Astrocyte of the hippocampus (primary cell): ENCODE results near the gene OSBPL6.
"Not testable (repeated sequence)": the region's sequence is repeated elsewhere in the genome, so short reads cannot be mapped to it uniquely, and the experiment has no call there.

Experiments
- DNase-seq: peaks from one replicate; pipeline ENCODE4 v3.0.0; 2011; ENCODE audit warnings: low read depth, low spot score

The OSBPL6 gene

GRCh38 chr2:178193823-178194599, at the start of gene OSBPL6:
TSS of gene OSBPL6 (plus strand) at chr2:178194512. CDS start at chr2:178306185, 111,673 bp downstream.
- peak; percentile 97 for DNase-seq

DNA sequence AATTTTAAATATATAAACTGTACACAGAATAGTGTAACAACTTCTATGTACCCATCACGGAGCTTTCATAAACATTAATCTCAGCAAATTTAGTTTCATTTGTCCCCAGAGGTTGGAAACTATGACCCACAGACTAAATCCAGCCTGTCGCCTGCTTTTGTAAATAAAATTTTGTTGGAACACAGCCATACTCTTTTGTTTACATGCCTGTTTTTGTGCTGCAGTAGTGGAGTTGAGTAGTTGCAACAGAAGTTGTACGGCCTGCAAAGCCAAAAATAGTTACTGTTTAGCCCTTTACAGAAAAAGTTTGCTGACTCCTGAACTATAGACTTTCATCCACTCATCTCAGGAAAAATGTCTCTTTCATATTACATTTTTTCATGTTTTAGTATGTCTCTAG, 42.3 kb upstream of the OSBPL6 start:
- DNase-seq = no peak

DNA sequence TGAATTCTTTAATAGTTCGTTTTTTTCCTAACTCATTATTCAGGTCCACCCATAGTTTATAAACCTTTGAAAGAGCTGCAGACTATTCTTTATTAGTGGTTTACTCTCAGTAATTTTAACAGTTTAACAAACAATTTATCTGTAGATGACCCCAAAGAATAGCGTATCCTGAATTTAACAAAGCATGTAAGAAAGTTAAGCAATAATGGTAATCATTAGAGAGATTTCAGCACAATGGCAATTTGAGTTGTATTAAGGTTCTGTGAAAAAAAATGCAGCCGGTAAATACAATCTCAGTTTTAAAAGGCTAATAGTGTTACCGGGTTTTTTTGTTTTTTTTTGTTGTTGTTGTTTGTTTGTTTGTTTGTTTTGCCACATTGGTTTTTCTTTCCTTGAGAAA, 41.8 kb upstream of the OSBPL6 start:
- DNase-seq = no peak

DNA sequence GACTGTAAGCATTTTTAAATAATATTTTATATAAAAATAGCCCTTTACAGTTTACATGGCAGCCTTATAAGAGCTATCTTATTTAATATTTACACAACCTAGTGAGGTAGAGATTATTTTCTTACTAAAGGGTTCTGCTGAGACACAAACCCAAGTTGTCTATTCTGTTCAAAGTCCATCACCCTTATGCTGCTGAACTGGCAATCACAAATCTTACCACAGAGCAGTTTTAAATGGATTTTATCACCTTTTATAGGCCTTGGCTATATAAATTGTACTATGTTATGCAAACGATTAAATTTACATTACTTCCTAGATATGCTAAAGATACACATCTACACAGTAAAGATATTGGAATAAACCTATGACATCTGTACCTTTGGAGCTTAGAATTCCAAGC, 41.3 kb upstream of the OSBPL6 start:
- no peak for DNase-seq

- not testable (repeated sequence) for DNase-seq
Measured at GRCh38 chr2:178153878-178154277, 40.4 kb upstream of the OSBPL6 start.

- DNase-seq = no peak
Measured at GRCh38 chr2:178155524-178155923, 38.8 kb upstream of the OSBPL6 start.

- DNase-seq = no peak
Measured at GRCh38 chr2:178157574-178157973, 36.7 kb upstream of the OSBPL6 start.

GRCh38 chr2:178159966-178160365, 34.3 kb upstream of the OSBPL6 start:
- no peak for DNase-seq

DNA sequence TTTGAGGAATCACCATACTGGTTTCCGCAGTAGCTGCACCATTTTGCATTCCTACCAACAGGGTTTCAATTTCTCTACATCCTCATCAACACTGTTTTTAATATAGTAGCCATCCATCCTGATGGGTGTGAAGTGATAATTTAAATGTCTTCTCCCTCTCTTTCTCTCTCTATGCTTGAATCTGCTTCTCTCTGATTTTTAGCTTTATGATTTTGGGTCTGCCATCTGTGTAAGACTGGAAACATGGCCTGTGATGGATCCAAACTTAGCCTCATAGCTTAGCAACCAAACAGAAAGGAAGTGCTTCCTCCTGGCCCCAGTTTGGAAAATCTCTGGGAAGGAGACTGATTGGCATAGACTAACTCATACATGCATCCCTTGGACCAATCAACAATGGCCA, 33.7 kb upstream of the OSBPL6 start:
- DNase-seq = no peak

- DNase-seq = no peak
Measured at GRCh38 chr2:178163395-178163794, 30.9 kb upstream of the OSBPL6 start.

GRCh38 chr2:178163911-178164310, 30.4 kb upstream of the OSBPL6 start:
- DNase-seq = no peak

GRCh38 chr2:178173657-178174056, 20.7 kb upstream of the OSBPL6 start:
- DNase-seq = no peak

DNA sequence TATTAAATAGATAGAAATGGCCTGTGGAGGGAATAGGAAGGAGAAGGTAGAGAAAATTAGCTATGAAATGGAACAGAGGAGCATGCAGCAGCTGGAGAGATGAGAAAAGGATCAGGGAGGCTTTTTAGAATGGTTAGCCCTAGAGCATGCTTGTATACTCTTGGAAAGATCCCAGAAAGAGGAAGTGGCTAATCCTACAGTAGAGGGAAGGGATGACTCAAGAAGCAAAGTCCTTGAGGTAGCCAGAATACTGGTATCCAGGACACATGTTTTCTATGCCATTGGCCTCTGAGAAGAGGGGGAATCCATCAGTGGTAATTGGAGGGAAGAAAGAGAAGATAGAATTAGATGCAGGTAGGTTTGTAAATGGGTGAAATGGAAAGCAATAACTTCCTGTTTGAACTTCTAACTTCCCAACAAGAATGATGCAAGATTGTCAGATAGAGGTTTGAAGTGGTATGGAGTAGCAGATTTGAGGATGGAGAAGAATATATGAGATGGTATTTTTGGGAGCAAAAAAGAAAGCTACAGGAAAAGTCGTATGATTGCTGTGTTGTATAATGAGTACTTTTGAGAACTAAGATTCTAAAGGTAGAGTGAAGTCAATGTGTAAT, 17.1 kb upstream of the OSBPL6 start:
- peak; percentile 23 for DNase-seq

GRCh38 chr2:178180648-178181047, 13.7 kb upstream of the OSBPL6 start:
- not testable (repeated sequence) for DNase-seq

DNA sequence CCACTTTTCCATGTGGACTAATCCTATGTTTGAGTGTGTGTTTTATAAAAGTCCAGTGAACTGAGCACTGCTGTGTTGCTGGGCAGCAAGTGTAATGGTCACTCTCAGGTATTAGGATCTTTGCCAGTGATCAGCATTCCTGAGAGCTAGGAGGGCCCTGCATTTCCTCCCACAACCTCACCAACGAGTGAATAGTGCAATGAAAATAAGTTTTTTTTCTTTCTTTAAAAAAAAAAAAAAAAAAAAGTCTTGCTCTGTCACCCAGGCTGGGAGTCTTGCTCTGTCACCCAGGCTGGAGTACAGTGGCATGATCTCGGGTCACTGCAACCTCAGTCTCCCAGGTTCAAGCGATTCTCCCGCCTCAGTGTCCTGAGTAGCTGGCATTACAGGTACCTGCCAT, 6.5 kb upstream of the OSBPL6 start:
- DNase-seq = no peak

GRCh38 chr2:178188466-178188865, 5.8 kb upstream of the OSBPL6 start:
- no peak for DNase-seq

- DNase-seq = no peak
Measured at GRCh38 chr2:178191004-178191508, 3.3 kb upstream of the OSBPL6 start.

- no peak for DNase-seq
Measured at GRCh38 chr2:178191511-178191910, 2.8 kb upstream of the OSBPL6 start.

- no peak for DNase-seq
Measured at GRCh38 chr2:178193496-178193822, 853 bp upstream of the OSBPL6 start.

- DNase-seq = peak; percentile 83
Measured at GRCh38 chr2:178194600-178195389, 483 bp downstream of the OSBPL6 start.

DNA sequence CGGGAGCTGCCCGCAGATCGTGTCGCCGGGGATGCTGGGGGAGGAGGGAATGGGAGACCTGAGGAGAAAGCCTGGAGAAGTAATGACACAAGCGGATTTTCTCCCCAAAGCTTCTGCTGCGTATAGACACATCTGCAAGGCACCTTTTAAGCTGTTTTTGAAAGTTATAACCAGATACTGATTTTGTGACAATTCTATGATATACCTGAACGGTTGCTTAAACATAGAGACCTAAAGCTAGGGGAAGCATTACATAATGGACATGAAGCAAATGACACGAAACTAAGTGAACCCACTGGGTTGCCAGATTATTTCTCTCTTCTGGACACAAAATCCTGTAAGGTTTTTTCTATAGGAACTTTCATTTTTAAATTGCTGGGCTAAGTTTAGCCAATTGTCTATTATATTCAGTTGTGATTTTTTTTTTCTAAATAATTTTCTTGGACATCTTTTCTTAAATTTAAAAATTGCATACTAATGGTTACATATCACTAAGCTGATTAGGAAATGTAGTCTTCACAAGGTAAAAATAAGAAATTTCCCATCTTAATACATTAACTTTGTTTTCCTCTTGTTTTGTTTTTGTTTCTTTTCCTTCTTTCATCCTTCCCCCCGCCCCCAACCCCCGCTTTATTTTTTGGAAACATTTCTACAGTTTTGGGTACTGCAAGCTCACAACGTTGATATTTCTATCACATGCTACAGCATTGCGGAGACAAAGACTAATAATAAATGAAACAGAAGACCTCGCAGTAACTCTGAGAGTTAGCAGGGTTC, 1.3 kb downstream of the OSBPL6 start:
- no peak for DNase-seq

DNA sequence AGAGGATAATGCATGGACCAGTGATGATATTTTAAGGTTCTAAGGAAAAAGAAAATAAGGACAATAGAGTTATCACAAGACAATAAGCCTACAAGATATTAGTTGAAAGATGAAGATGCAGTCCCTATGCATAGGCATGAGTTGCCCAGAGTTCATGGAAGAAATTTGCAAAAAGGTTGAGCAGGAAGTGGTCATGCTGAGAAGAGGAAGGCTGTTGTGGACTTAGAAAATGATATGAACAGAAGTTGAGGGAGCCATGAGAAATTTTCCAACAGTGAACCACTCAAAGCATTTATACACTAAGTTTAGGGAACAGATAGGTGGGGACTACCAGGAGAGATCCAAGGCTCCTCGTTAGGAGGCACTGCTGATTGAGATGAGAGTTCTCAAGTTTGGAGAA, 3.5 kb downstream of the OSBPL6 start:
- DNase-seq = no peak
